Activated CD8-positive, alpha-beta T cell treated with anti-CD3 and anti-CD28 coated beads, Interleukin-2, amount 10 ng/mL, durations not matched to agents 7 days and 5 days (primary cell): Measurements from ENCODE around the gene ZBTB42. TPM values are rescaled to one million over a fixed set of nuclear protein-coding genes. Genes with fewer than 3 reads are reported as not detected.

Source experiments
- ATAC-seq: fragments of 150-1000 bp; cut with Tn5 transposase; one replicate; pipeline ENCODE4 v1.10.0; 2021; ENCODE audit warnings: moderate library complexity
- CTCF ChIA-PET: fragments of 350-600 bp; sonication (Branson Sonifier 250); formaldehyde crosslinking; loops from one replicate; lab custom pipeline; 2021; ENCODE audit warnings: antibody characterized with exemption; lab: Charles Lee
- POLR2A ChIA-PET: fragments of 350-600 bp; sonication (Branson Sonifier 250); formaldehyde crosslinking; loops from one replicate; lab custom pipeline; 2021; ENCODE audit warnings: antibody characterized with exemption; lab: Charles Lee
- DNase-seq: peaks from one replicate; pipeline ENCODE4 v3.0.0-alpha.2; 2020
- H3K27ac Mint-ChIP-seq: one replicate; pipeline ENCODE4 v1.8.0; 2021; ENCODE audit warnings: mild to moderate bottlenecking, mixed read lengths
- H3K27me3 Mint-ChIP-seq: one replicate; pipeline ENCODE4 v1.8.0; 2021; ENCODE audit warnings: low read depth, mixed read lengths
- H3K36me3 Mint-ChIP-seq: one replicate; pipeline ENCODE4 v1.8.0; 2021; ENCODE audit warnings: low read depth, mixed read lengths
- H3K4me1 Mint-ChIP-seq: one replicate; pipeline ENCODE4 v1.8.0; 2021; ENCODE audit warnings: low read depth, mixed read lengths
- H3K4me3 Mint-ChIP-seq: one replicate; pipeline ENCODE4 v1.8.0; 2021; ENCODE audit warnings: mild to moderate bottlenecking, mixed read lengths
- H3K9me3 Mint-ChIP-seq: one replicate; pipeline ENCODE4 v1.8.0; 2022; ENCODE audit warnings: mixed read lengths; ENCODE audit not compliant: insufficient read depth
- total RNA-seq, 2 experiments: library from RNA; stranded (reverse); gene quantifications; one replicate each; pipeline ENCODE4 v1.2.3, GENCODE V29; 2021

ZBTB42 gene
- total RNA-seq, 2 experiments from 2014 or later: 5.3 TPM

DNA sequence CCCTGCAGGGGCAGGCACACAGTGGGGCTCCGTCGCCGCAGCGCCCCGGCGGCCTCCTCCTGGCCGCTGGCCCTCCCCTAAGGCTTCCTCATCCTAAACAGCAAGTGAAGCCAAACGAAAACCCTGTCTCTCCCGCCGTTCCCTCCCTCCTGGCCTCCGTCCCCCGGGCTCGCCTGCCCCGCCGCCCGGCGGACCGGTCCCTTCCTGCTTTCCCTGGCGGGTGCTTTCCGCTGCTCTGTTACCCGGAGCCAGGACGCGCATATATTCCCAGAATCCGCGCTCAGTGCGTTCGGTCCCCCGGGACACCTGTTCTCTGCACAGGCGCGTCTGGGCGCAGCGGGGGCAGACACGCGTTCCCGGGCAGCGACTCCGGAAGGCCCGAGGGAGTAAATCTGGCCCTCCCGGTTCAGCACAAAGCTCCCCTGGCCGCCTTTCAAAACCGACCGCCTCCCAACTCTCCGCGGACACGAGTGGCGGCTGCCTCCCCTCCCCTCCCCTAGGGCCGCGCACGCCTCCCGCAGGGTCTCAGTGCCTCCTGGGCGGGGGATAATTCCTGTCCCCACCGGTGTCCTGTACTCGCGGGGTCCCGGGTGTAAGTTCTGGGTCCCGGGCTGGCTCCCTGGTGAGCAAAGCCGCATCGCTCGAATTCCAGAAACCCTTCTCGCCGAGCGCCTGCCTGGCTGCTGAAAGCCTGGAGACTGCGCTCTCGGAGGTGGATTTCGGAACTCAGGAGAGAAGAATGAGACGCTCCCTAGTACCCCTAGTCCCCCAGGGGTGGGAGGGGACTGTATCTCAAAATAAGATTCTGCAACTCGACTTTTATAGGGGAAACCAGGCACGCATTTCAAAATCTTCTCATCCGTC, 42.8 kb downstream of the ZBTB42 start:
- peaks cover 52% of the 10 kb centered on the region for H3K27me3 Mint-ChIP-seq
- H3K4me1 Mint-ChIP-seq: no peaks in the 10 kb centered on the region
- H3K27ac Mint-ChIP-seq: no peak overlapping the region
- H3K9me3 Mint-ChIP-seq: no peaks in the 10 kb centered on the region
- POLR2A ChIA-PET: no interaction called here
- no peaks in the 10 kb centered on the region for H3K36me3 Mint-ChIP-seq
- H3K4me3 Mint-ChIP-seq: no peak overlapping the region
- ATAC-seq (no peak), DNase-seq (no peak)
- CTCF ChIA-PET: interaction anchor here (1.7 kb wide), 1 partner anchor 18 kb away, joined by 3 read pairs; no protein-coding TSS in a partner anchor

DNA sequence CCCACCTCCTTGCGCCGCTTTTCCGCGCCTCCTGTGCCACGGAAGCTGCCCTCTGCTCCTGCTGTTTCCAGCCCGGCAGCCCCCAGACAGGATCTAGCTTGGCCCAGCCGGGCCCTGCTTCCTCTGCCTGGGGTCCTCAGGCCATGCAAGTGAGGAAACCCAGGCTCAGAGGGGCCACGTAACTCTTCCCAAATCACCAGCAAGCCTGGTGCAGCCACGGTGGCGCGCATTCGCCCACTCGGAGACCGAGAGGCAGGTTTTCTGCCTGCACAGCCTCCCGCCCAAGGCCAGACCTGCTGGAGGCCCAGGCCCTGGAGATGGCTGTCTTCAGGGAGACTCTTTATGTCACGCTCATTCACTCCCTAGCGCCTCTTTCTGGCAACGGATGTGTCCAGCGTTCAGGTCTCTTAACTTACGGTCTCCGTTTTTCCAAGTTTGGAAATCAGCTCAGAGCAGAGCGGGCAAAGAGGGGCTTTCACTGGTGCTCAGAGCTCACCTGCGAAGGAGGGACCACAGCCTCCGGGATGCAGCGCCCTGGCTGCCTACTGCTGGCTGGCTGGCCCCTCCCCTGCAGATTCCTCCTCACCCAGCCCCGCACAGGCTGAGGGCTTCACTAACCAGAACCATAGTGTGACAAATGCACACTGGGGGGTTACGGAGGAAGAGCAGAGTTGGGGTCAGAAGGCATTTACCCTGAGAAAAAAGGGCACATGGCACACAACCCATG, 43.6 kb downstream of the ZBTB42 start:
- Mint-ChIP-seq H3K36me3 (no peaks in the 10 kb centered on the region), H3K27me3 (peaks cover 51% of the 10 kb centered on the region), H3K9me3 (no peaks in the 10 kb centered on the region), H3K4me3 (no peak overlapping the region), H3K27ac (no peak overlapping the region), H3K4me1 (no peaks in the 10 kb centered on the region)
- no peak for ATAC-seq
- DNase-seq: no peak
- ChIA-PET POLR2A (no interaction called here), CTCF (interaction anchor here (0.5 to 1.7 kb wide), 2 partner anchors 11 to 19 kb away, joined by 3 read pairs; no protein-coding TSS in a partner anchor)

DNA sequence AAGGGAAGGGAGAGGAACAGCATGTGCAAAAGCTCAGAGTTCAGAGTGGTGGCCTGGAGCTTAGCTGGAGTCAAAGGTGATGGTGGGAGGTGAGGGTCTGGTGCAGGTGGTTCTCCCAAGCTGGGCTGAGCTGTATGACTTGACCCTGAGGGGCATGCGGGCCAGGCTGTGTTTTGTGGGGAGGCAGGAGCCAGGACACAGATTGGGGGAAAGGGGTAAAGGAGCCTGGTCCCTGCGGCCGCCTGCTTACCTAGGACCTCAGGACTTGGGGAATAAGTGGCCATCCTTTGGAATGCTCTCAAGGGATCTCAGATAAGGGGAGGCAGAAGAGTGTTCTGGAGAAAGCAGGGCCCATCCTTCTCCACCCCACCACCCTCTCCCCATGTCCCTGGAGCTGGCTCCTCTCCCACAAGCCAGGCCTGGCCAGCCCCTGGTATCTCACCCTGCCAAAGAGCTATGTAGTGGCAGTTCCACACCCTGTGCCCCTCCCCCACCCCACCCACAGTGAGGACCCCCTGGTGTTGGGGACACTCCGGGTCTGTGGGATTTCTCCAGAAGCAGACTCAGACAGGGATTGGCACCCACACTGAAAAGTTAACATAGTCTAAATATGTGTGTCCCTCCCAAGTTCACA, 44.2 kb downstream of the ZBTB42 start:
- POLR2A ChIA-PET: no interaction called here
- H3K27me3 Mint-ChIP-seq: peaks cover 51% of the 10 kb centered on the region
- DNase-seq (no peak), ATAC-seq (no peak)
- no peaks in the 10 kb centered on the region for H3K9me3 Mint-ChIP-seq
- no peaks in the 10 kb centered on the region for H3K4me1 Mint-ChIP-seq
- CTCF ChIA-PET: interaction anchor here (0.5 to 1.7 kb wide), 2 partner anchors 11 to 19 kb away, joined by 3 read pairs; no protein-coding TSS in a partner anchor
- H3K36me3 Mint-ChIP-seq: no peaks in the 10 kb centered on the region
- no peak overlapping the region for H3K27ac Mint-ChIP-seq
- H3K4me3 Mint-ChIP-seq: no peak overlapping the region

DNA sequence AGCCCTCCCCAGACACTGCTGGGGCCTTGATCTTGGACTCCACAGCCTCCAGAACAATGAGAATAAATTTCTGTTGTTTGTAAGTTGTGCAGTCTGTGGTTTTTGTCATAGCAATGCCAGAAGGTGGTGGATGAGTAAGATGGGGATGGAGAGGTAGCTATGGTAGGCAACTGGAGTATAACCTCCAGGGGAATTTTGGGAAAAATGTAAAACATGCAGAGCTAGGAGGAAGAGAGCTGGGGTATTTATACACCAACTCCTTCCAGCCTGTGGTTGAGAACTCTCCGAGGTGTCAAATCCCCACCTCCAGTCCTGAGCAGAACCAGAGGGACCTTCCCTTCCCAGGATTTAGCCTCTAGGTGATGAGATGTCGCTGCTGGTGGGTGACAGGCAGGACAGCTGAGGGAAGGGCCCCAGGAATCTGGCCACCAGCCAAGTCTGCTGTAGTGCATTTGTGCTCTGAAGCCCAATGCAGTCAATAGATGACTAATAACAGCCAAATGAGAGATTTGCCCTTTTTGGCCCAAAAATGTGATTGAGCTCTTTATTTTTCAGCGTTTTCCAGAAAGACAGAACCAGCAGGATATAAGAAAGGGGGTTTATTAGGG, 45.0 kb downstream of the ZBTB42 start:
- H3K4me1 Mint-ChIP-seq: no peaks in the 10 kb centered on the region
- ATAC-seq (no peak), DNase-seq (no peak)
- no peak overlapping the region for H3K27ac Mint-ChIP-seq
- H3K4me3 Mint-ChIP-seq: no peak overlapping the region
- H3K36me3 Mint-ChIP-seq: no peaks in the 10 kb centered on the region
- no peaks in the 10 kb centered on the region for H3K9me3 Mint-ChIP-seq
- CTCF ChIA-PET: interaction anchor here (1.2 kb wide), 1 partner anchor 20 kb away, joined by 3 read pairs; no protein-coding TSS in a partner anchor
- POLR2A ChIA-PET: no interaction called here
- H3K27me3 Mint-ChIP-seq: peaks cover 51% of the 10 kb centered on the region

GRCh38 chr14:104852280-104852663, 51.4 kb downstream of the ZBTB42 start:
- no peak for ATAC-seq
- POLR2A ChIA-PET: interaction anchor here (0.6 kb wide), 1 partner anchor 86 kb away, joined by 3 read pairs; no protein-coding TSS in a partner anchor

More at GRCh38 chr14:104852280-104852663, 51.4 kb downstream of the ZBTB42 start:
- CTCF ChIA-PET: no interaction called here
- DNase-seq: no peak
- H3K4me3 Mint-ChIP-seq: no peak overlapping the region
- H3K27ac Mint-ChIP-seq: no peak overlapping the region
- H3K9me3 Mint-ChIP-seq: no peaks in the 10 kb centered on the region
- peaks cover 11% of the 10 kb centered on the region for H3K27me3 Mint-ChIP-seq
- H3K36me3 Mint-ChIP-seq: no peaks in the 10 kb centered on the region
- H3K4me1 Mint-ChIP-seq: no peaks in the 10 kb centered on the region

Other genes with a start within 250 kb of the ZBTB42 start
- gene C14orf180, start 221.3 kb upstream of the ZBTB42 start, total RNA-seq: not detected
- gene TMEM179, start 196.3 kb upstream of the ZBTB42 start, total RNA-seq: not detected
- gene INF2, start 111.5 kb upstream of the ZBTB42 start, total RNA-seq: 100 to 1,000 TPM; 155 to 159 TPM
- gene ADSS1, start 76.9 kb upstream of the ZBTB42 start, total RNA-seq: 1 to 10 TPM; 1.8 TPM
- gene SIVA1, start 48.0 kb upstream of the ZBTB42 start, total RNA-seq: 100 to 1,000 TPM; 175 to 186 TPM
- gene AKT1, start 5.4 kb upstream of the ZBTB42 start, total RNA-seq: 100 to 1,000 TPM; 217 to 222 TPM
- gene CEP170B, start 64.2 kb downstream of the ZBTB42 start, total RNA-seq: 1 to 10 TPM; 2.5 to 2.7 TPM
- not detected for gene PLD4, start 123.8 kb downstream of the ZBTB42 start, total RNA-seq
- gene AHNAK2, start 177.3 kb downstream of the ZBTB42 start, total RNA-seq: not detected
- gene CLBA1, start 184.7 kb downstream of the ZBTB42 start, total RNA-seq: under 1 TPM; 0.55 to 0.95 TPM
- gene CDCA4, start 220.0 kb downstream of the ZBTB42 start, total RNA-seq: 10 to 100 TPM; 59.9 to 62.3 TPM